Measurements from ENCODE around the gene TSLP. TPM values are rescaled to one million over a fixed set of nuclear protein-coding genes. Genes with fewer than 3 reads are reported as not detected.

Gene TSLP
- under 1 TPM in 3 of 6 donors, not detected in 3; 0.09 to 0.13 (median 0.12) TPM for total RNA-seq
- under 1 TPM; 0.11 to 0.23 TPM for polyA plus RNA-seq

DNA sequence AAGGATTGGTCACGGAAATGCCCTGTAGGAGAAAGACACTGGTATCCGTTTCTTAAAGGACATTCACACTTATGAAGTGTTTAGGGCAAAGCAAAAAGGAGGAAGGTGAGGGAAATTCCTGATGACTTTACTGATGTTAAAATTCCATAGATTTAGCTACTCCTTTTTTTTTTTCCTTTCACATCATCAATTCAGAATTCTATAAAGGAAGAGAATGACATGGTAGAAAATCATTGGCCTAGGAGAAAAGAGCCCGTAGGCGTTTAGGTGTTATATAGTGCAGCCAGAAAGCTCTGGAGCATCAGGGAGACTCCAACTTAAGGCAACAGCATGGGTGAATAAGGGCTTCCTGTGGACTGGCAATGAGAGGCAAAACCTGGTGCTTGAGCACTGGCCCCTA is at the start of gene TSLP:
Gene TSLP (plus strand): TSS at position 301 of the 400 bp plus-strand sequence. CDS start 178 bp downstream, outside the sequence.
- no peak for ATAC-seq

DNA sequence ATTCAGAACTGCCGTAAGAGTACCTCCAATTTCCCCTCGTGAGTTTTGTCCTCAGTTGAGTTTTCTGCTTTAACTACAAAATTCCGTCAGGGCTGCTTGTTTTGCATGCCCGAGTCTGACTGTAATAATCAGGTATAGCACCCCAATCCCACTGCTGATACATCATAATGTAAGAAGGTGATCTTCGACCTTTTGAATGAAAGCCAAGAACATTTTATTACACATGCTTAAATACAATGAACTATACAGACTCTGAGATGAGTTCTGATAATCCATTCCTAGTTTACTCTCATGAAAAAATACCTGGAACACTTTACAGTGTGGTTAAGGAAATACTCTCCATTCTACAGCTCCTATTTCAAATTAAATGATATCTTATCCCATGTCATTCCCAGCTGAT is 49.2 kb upstream of the TSLP start:
- Histone ChIP-seq H3K36me3 (no peaks in the 10 kb centered on the region), H3K9me3 (no peaks in the 10 kb centered on the region), H3K27me3 (no peaks in the 10 kb centered on the region), H3K4me1 (no peaks in the 10 kb centered on the region), H3K27ac (no peak overlapping the region), H3K4me3 (no peak overlapping the region)
- 38 to 59% methylated on average over 5 of the region's 5 CpGs for WGBS, 2 donors
- TF ChIP-seq, protein P1, sequence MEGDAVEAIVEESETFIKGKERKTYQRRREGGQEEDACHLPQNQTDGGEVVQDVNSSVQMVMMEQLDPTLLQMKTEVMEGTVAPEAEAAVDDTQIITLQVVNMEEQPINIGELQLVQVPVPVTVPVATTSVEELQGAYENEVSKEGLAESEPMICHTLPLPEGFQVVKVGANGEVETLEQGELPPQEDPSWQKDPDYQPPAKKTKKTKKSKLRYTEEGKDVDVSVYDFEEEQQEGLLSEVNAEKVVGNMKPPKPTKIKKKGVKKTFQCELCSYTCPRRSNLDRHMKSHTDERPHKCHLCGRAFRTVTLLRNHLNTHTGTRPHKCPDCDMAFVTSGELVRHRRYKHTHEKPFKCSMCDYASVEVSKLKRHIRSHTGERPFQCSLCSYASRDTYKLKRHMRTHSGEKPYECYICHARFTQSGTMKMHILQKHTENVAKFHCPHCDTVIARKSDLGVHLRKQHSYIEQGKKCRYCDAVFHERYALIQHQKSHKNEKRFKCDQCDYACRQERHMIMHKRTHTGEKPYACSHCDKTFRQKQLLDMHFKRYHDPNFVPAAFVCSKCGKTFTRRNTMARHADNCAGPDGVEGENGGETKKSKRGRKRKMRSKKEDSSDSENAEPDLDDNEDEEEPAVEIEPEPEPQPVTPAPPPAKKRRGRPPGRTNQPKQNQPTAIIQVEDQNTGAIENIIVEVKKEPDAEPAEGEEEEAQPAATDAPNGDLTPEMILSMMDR (IDR thresholded peaks at IDR 0.05): no peak
- ATAC-seq (no peak), DNase-seq (no peak), FAIRE-seq (no peak)
- intact Hi-C loops (cut with DNase I): no loop called here

More for the DNA sequence above, at the start of gene TSLP:
- Histone ChIP-seq H3K4me1 (peaks cover 0 to 3% (median 0%) of the 10 kb centered on the region in 3 donors), H3K27ac (no peak within 1 kb of the TSS), H3K27me3 (peaks cover 0 to 7% (median 0%) of the 10 kb centered on the region in 4 donors), H3K4me3 (peak within 1 kb of the TSS in 1 of 4 donors; percentile 12), H3K9me3 (no peaks in the 10 kb centered on the region), H3K36me3 (no peaks in the 10 kb centered on the region)
- WGBS, 2 donors: 60 to 68% methylated on average over 4 of the region's 4 CpGs
- TF ChIP-seq, protein P1 (IDR thresholded peaks at IDR 0.05): no peak
- FAIRE-seq (no peak), DNase-seq (no peak)
- intact Hi-C loops (cut with DNase I): no loop called here

GRCh38 chr5:111028865-111029264 is 42.6 kb upstream of the TSLP start:
- TF ChIP-seq, protein P1 (IDR thresholded peaks at IDR 0.05): no peak
- no peaks in the 10 kb centered on the region for H3K4me1 ChIP-seq
- FAIRE-seq: no peak
- no peaks in the 10 kb centered on the region for H3K36me3 ChIP-seq
- no peaks in the 10 kb centered on the region for H3K9me3 ChIP-seq
- no peaks in the 10 kb centered on the region for H3K27me3 ChIP-seq
- intact Hi-C loops (cut with DNase I): no loop called here
- ATAC-seq: no peak
- no peak overlapping the region for H3K4me3 ChIP-seq
- DNase-seq: no peak
- WGBS, 2 donors: 37 to 49% methylated on average over 2 of the region's 2 CpGs
- no peak overlapping the region for H3K27ac ChIP-seq

- ATAC-seq (no peak), DNase-seq (no peak), FAIRE-seq (no peak)
- no peaks in the 10 kb centered on the region for H3K4me1 ChIP-seq
- no peaks in the 10 kb centered on the region for H3K27me3 ChIP-seq
- TF ChIP-seq, protein P1 (IDR thresholded peaks at IDR 0.05): no peak
- H3K36me3 ChIP-seq: no peaks in the 10 kb centered on the region
- H3K4me3 ChIP-seq: no peak overlapping the region
- no peak overlapping the region for H3K27ac ChIP-seq
- H3K9me3 ChIP-seq: no peaks in the 10 kb centered on the region
- intact Hi-C loops (cut with DNase I): no loop called here
- 26 to 32% methylated on average over 5 of the region's 5 CpGs for WGBS, 2 donors
Observed at GRCh38 chr5:111043712-111044506, 27.6 kb upstream of the TSLP start.

GRCh38 chr5:111058064-111058463 is 13.4 kb upstream of the TSLP start:
- ATAC-seq (no peak), DNase-seq (no peak), FAIRE-seq (no peak)
- intact Hi-C loops (cut with DNase I): no loop called here
- Histone ChIP-seq H3K36me3 (no peaks in the 10 kb centered on the region), H3K4me3 (no peak overlapping the region), H3K27ac (no peak overlapping the region), H3K27me3 (peaks cover 0 to 5% (median 0%) of the 10 kb centered on the region in 4 donors), H3K4me1 (no peaks in the 10 kb centered on the region), H3K9me3 (no peaks in the 10 kb centered on the region)
- TF ChIP-seq, protein P1 (IDR thresholded peaks at IDR 0.05): no peak
